ENCODE measurements around the gene HADHA.

DNA sequence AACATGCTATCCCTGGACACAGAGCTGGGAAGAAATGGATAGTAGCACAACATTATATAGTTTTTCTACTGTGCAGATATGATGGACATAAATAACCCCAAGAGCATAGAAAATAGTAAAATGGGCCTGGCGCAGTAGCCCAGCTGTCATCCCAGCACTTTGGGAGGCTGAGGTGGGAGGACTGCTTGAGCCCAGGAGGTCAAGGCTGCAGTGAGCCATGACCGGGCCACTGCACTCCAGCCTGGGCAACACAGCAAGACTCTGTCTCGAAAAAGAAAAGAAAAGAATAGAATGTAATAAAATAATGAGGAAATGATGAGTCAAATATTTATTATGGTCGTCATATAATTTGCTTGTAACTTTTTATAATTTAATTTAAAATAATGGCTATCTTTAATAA lies 79.0 kb downstream of the HADHA start:
- TF ChIP-seq CTCF (IDR thresholded peaks at IDR 0.05; ENCODE audit: insufficient read depth, low read depth, low read length) (no peak), EZH2 (IDR thresholded peaks at IDR 0.05; ENCODE audit: insufficient read depth, low read length) (no peak)

Measured in astrocyte (in vitro differentiated cells and primary cell).